CD4-positive, alpha-beta memory T cell (primary cell): ENCODE results near the gene DHRS4. TPM values are rescaled to one million over a fixed set of nuclear protein-coding genes. Genes with fewer than 3 reads are reported as not detected.
"Not testable (repeated sequence)": the region's sequence is repeated elsewhere in the genome, so short reads cannot be mapped to it uniquely, and the experiment has no call there.

Experiments used
- CTCF ChIA-PET: fragments of 350-600 bp; sonication (Branson Sonifier 250); formaldehyde crosslinking; loops from one replicate; lab custom pipeline; 2021; ENCODE audit warnings: inconsistent platforms; ENCODE audit not compliant: partially characterized antibody; lab: Charles Lee
- POLR2A ChIA-PET: fragments of 350-600 bp; sonication (Branson Sonifier 250); formaldehyde crosslinking; loops from one replicate; lab custom pipeline; 2021; ENCODE audit not compliant: partially characterized antibody; lab: Charles Lee
- DNase-seq, 5 donors: peaks; one replicate each; pipeline versions ENCODE4 v3.0.0 to v3.0.0-alpha.2; 2020 to 2022; ENCODE audit warnings: mixed read lengths in 1 of 5
- H3K27ac ChIP-seq: one replicate; pipeline ENCODE4 v1.7.0; 2013; ENCODE audit warnings: low read depth, low read length
- H3K27me3 ChIP-seq: 2 replicates; pipeline ENCODE4 v1.7.0; 2013; ENCODE audit warnings: mild to moderate bottlenecking, low read length, moderate library complexity; ENCODE audit not compliant: insufficient read depth
- H3K36me3 ChIP-seq: 2 replicates; pipeline ENCODE4 v1.7.0; 2013; ENCODE audit warnings: mild to moderate bottlenecking, low read length, moderate library complexity; ENCODE audit not compliant: insufficient read depth
- H3K4me1 ChIP-seq: 2 replicates; pipeline ENCODE4 v1.7.0; 2013; ENCODE audit warnings: mild to moderate bottlenecking, low read length, moderate library complexity; ENCODE audit not compliant: insufficient read depth
- H3K4me3 ChIP-seq, 2 donors: one replicate each; pipeline ENCODE4 v1.7.0; 2013; ENCODE audit warnings: low read length in 2 of 2, mild to moderate bottlenecking in 1 of 2
- H3K9me3 ChIP-seq, 2 donors: one replicate each; pipeline ENCODE4 v1.7.0; 2013; ENCODE audit warnings: low read length in 2 of 2, control low read depth in 1 of 2; ENCODE audit not compliant: control insufficient read depth in 1 of 2
- H3K27ac Mint-ChIP-seq, 7 donors: one replicate each; pipeline ENCODE4 v1.8.0; 2020 to 2021; ENCODE audit warnings: mixed read lengths in 7 of 7, mild to moderate bottlenecking in 6 of 7, inconsistent platforms in 3 of 7, moderate library complexity in 3 of 7
- H3K27me3 Mint-ChIP-seq, 2 donors: one replicate each; pipeline ENCODE4 v1.8.0; 2020 to 2021; ENCODE audit warnings: mixed read lengths in 2 of 2
- H3K36me3 Mint-ChIP-seq, 2 donors: one replicate each; pipeline ENCODE4 v1.8.0; 2020 to 2021; ENCODE audit warnings: mixed read lengths in 2 of 2, inconsistent platforms in 1 of 2, mild to moderate bottlenecking in 1 of 2
- H3K4me1 Mint-ChIP-seq, 4 donors: one replicate each; pipeline ENCODE4 v1.8.0; 2020 to 2021; ENCODE audit warnings: mixed read lengths in 4 of 4, mild to moderate bottlenecking in 1 of 4
- H3K4me3 Mint-ChIP-seq, 8 donors: one replicate each; pipeline ENCODE4 v1.8.0; 2020 to 2021; ENCODE audit warnings: mixed read lengths in 8 of 8, mild to moderate bottlenecking in 7 of 8, moderate library complexity in 6 of 8, inconsistent platforms in 3 of 8
- H3K9me3 Mint-ChIP-seq, 8 donors: one replicate each; pipeline ENCODE4 v1.8.0; 2020 to 2021; ENCODE audit warnings: mixed read lengths in 8 of 8, mild to moderate bottlenecking in 5 of 8, inconsistent platforms in 3 of 8, moderate library complexity in 1 of 8
- intact Hi-C: fragments of 100-400 bp; cut with micrococcal nuclease; formaldehyde crosslinking; loops from one replicate; pipeline ENCODE4 v1.15.1; 2023
- polyA plus RNA-seq, 2 donors: library from polyadenylated mRNA; unstranded; fragments of 300-500 nt; fragmentation: Illumina TruSeq; gene quantifications; one replicate each; pipeline ENCODE4 v1.2.3, GENCODE V29; 2021
- total RNA-seq, 2 experiments: library from RNA; stranded (reverse); gene quantifications; one replicate each; pipeline ENCODE4 v1.2.3, GENCODE V29; 2021

Gene DHRS4
- total and polyA plus RNA-seq, 4 experiments from 2014 or later, result 14.7 to 36.2 (median 24.0) TPM

- ChIA-PET CTCF (interaction anchor here (0.8 to 1.8 kb wide), 4 partner anchors 51 to 301 kb away, joined by 3 to 7 read pairs (median 5); partner anchors contain the start of genes CIDEB and PCK2), POLR2A (interaction anchor here (0.6 to 2.0 kb wide), 3 partner anchors 53 to 101 kb away, joined by 4 to 6 read pairs (median 4); partner anchors contain the start of genes DHRS4 and PCK2)
- peak overlapping the region; percentile 58 to 97 (median 93) for H3K27ac Mint-ChIP-seq
- H3K4me3 ChIP-seq, result peak overlapping the region in 1 of 2 donors; percentile 58
- H3K27me3 Mint-ChIP-seq, H3K9me3 ChIP-seq, H3K9me3 Mint-ChIP-seq, H3K36me3 ChIP-seq, intact Hi-C loops, H3K27me3 ChIP-seq: not testable (repeated sequence)
- H3K27ac ChIP-seq, result peak overlapping the region; percentile 55
- peaks cover 25 to 49% (median 38%) of the 10 kb centered on the region in 4 donors for H3K4me1 Mint-ChIP-seq
- peaks cover 21% of the 10 kb centered on the region for H3K4me1 ChIP-seq
- peak; percentile 67 to 75 (median 72) for DNase-seq
- H3K4me3 Mint-ChIP-seq, result peak overlapping the region; percentile 81 to 95 (median 91)
- peaks cover 0 to 11% of the 10 kb centered on the region in 2 donors for H3K36me3 Mint-ChIP-seq
Measured at GRCh38 chr14:24006817-24007652, 53.5 kb downstream of the DHRS4 start.

GRCh38 chr14:24011051-24011450, 57.5 kb downstream of the DHRS4 start:
- DNase-seq, result no peak
- ChIA-PET POLR2A (no interaction called here), CTCF (interaction anchor here (0.8 to 1.9 kb wide), 2 partner anchors 80 kb away, joined by 3 to 9 read pairs; no protein-coding TSS in a partner anchor)
- peaks cover 26% of the 10 kb centered on the region for H3K4me1 ChIP-seq
- Mint-ChIP-seq H3K27ac (peak overlapping the region; percentile 60 to 97 (median 82)), H3K4me1 (peaks cover 26 to 46% (median 37%) of the 10 kb centered on the region in 4 donors), H3K9me3 (no peaks in the 10 kb centered on the region), H3K36me3 (peaks cover 0 to 11% of the 10 kb centered on the region in 2 donors), H3K4me3 (peak overlapping the region in 4 of 8 donors; percentile 11 to 42 (median 30)), H3K27me3 (no peaks in the 10 kb centered on the region)
- H3K9me3 ChIP-seq, result no peaks in the 10 kb centered on the region
- intact Hi-C loops, result loop anchor here (5.0 to 10.0 kb wide), 3 partner anchors 56 to 1124 kb away; partner anchors contain the start of gene DHRS4
- no peak overlapping the region for H3K4me3 ChIP-seq
- no peaks in the 10 kb centered on the region for H3K27me3 ChIP-seq
- H3K27ac ChIP-seq, result no peak overlapping the region
- H3K36me3 ChIP-seq, result no peaks in the 10 kb centered on the region

GRCh38 chr14:24012726-24013273, 59.2 kb downstream of the DHRS4 start:
- intact Hi-C loops, result loop anchor here (5.0 to 10.0 kb wide), 3 partner anchors 58 to 1122 kb away; partner anchors contain the start of gene DHRS4

GRCh38 chr14:24013654-24014514, 60.3 kb downstream of the DHRS4 start:
- Histone ChIP-seq H3K4me1 (peaks cover 19% of the 10 kb centered on the region), H3K27me3 (no peaks in the 10 kb centered on the region), H3K4me3 (no peak overlapping the region), H3K9me3 (no peaks in the 10 kb centered on the region), H3K36me3 (no peaks in the 10 kb centered on the region), H3K27ac (no peak overlapping the region)
- Mint-ChIP-seq H3K27me3 (peaks cover 0 to 3% of the 10 kb centered on the region in 2 donors), H3K27ac (no peak overlapping the region), H3K4me1 (peaks cover 19 to 27% (median 23%) of the 10 kb centered on the region in 4 donors), H3K9me3 (peaks cover 0 to 6% (median 0%) of the 10 kb centered on the region in 8 donors), H3K36me3 (peaks cover 0 to 9% of the 10 kb centered on the region in 2 donors), H3K4me3 (no peak overlapping the region)
- intact Hi-C loops, result loop anchor here (1.0 to 10.0 kb wide), 10 partner anchors 22 to 1121 kb away; partner anchors contain the start of genes DHRS4, IRF9 and TINF2
- ChIA-PET CTCF (interaction anchor here (0.9 to 1.8 kb wide), 6 partner anchors 22 to 78 kb away, joined by 3 to 6 read pairs (median 4); no protein-coding TSS in a partner anchor), POLR2A (no interaction called here)
- peak; percentile 60 to 77 (median 70) for DNase-seq

More at GRCh38 chr14:24012726-24013273, 59.2 kb downstream of the DHRS4 start:
- DNase-seq, H3K9me3 ChIP-seq, H3K27me3 ChIP-seq, H3K36me3 ChIP-seq, H3K4me3 ChIP-seq, H3K4me3 Mint-ChIP-seq, H3K27ac ChIP-seq, H3K27me3 Mint-ChIP-seq, H3K9me3 Mint-ChIP-seq, POLR2A ChIA-PET: not testable (repeated sequence)
- Mint-ChIP-seq H3K4me1 (peaks cover 26 to 38% (median 34%) of the 10 kb centered on the region in 4 donors), H3K36me3 (peaks cover 0 to 11% of the 10 kb centered on the region in 2 donors), H3K27ac (peak overlapping the region in 2 of 7 donors; percentile 19 to 36)
- peaks cover 24% of the 10 kb centered on the region for H3K4me1 ChIP-seq
- CTCF ChIA-PET, result interaction anchor here (1.8 kb wide), 1 partner anchor 78 kb away, joined by 4 read pairs; no protein-coding TSS in a partner anchor

- H3K4me3 ChIP-seq, H3K4me3 Mint-ChIP-seq, H3K27ac ChIP-seq, H3K27ac Mint-ChIP-seq, H3K27me3 Mint-ChIP-seq, H3K27me3 ChIP-seq, H3K36me3 ChIP-seq, H3K9me3 Mint-ChIP-seq, H3K36me3 Mint-ChIP-seq, DNase-seq, H3K9me3 ChIP-seq, POLR2A ChIA-PET: not testable (repeated sequence)
- H3K4me1 ChIP-seq, result peaks cover 10% of the 10 kb centered on the region
- peaks cover 6 to 10% (median 8%) of the 10 kb centered on the region in 4 donors for H3K4me1 Mint-ChIP-seq
- CTCF ChIA-PET, result interaction anchor here (1.6 kb wide), 2 partner anchors 20 to 41 kb away, joined by 4 to 6 read pairs; no protein-coding TSS in a partner anchor
- intact Hi-C loops, result loop anchor here (2.0 to 10.0 kb wide), 5 partner anchors 61 to 1119 kb away; partner anchors contain the start of genes DHRS4, IRF9 and TINF2
Measured at GRCh38 chr14:24015745-24016144, 62.2 kb downstream of the DHRS4 start.
